GM13976 (cell line): ENCODE results near the gene LGALS3BP.

Source experiments
- DNase-seq: peaks from one replicate; pipeline ENCODE4 v3.0.0; 2012; ENCODE audit warnings: low spot score
- CTCF ChIP-seq: IDR thresholded peaks from 2 replicates; pipeline ENCODE4 v1.5.1; 2012; ENCODE audit warnings: borderline replicate concordance, mild to moderate bottlenecking; ENCODE audit not compliant: insufficient read depth; ENCODE audit errors: extremely low read depth, missing control alignments, control extremely low read depth
- in situ Hi-C: fragments of 300-500 bp; cut with MboI; formaldehyde crosslinking; loops from one replicate; pipeline ENCODE4 v1.12.0; 2022; ENCODE audit warnings: low sequenced_read_pairs, mixed read lengths, inconsistent platforms; ENCODE audit not compliant: unreplicated experiment

The LGALS3BP gene

GRCh38 chr17:78976907-78977680 is 2.6 kb downstream of the LGALS3BP start:
- DNase-seq, result no peak

DNA sequence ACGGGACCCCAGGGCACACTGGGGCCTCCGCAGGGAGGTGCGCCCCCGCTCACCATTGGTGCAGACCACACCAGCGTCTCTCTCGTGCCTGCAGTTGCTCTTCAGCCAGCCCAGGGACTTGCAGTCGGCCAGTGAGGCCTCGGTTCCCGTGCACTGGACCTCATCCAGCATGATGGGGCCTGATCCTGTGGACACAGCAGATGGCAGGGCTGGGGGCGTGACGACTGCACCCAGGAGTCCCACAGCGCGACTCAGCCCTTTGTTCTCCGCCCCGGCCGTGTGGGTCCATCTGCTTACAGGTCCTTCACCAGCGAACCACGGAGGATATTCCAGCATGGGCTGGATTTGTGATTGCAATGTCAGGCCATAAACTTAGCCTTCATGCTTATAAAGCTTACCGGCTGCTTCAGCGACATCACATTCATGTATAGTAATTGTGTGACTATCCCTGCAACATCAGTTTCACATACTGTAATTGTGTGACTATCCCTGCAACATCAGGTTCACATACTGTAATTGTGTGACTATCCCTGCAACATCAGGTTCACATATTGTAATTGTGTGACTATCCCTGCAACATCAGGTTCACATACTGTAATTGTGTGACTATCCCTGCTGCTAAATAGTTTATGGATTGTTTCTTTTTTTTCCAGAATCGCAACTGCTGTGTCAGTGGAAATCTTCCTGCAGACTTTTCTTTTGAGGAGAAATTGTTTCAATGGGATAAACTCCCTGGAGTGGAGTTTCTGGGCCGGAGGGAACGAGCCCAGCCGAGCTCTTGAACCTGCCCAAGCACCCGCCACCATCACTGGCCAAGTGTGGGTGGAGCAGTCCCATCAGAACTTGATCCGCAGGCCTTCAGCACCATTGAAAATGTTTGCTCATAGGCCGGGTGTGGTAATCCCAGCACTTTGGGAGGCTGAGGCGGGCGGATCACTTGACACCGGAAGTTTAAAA is 4.8 kb downstream of the LGALS3BP start:
- TF ChIP-seq CTCF, result no peak
- in situ Hi-C loops, result no loop called here
- no peak for DNase-seq

More at GRCh38 chr17:78976907-78977680, 2.6 kb downstream of the LGALS3BP start:
- TF ChIP-seq CTCF, result no peak
- in situ Hi-C loops, result no loop called here

GRCh38 chr17:78973792-78974520 is 5.8 kb downstream of the LGALS3BP start:
- in situ Hi-C loops, result no loop called here
- DNase-seq, result no peak
- no peak for TF ChIP-seq CTCF

- in situ Hi-C loops, result no loop called here
- TF ChIP-seq CTCF, result no peak
- DNase-seq, result no peak
Measured at GRCh38 chr17:78973196-78973595, 6.5 kb downstream of the LGALS3BP start.

GRCh38 chr17:78972507-78973105 is 7.1 kb downstream of the LGALS3BP start:
- in situ Hi-C loops, result no loop called here
- no peak for DNase-seq
- no peak for TF ChIP-seq CTCF
